ENCODE results near the gene ST3GAL5.
"Not testable (repeated sequence)": the region's sequence is repeated elsewhere in the genome, so short reads cannot be mapped to it uniquely, and the experiment has no call there.

The ST3GAL5 gene

DNA sequence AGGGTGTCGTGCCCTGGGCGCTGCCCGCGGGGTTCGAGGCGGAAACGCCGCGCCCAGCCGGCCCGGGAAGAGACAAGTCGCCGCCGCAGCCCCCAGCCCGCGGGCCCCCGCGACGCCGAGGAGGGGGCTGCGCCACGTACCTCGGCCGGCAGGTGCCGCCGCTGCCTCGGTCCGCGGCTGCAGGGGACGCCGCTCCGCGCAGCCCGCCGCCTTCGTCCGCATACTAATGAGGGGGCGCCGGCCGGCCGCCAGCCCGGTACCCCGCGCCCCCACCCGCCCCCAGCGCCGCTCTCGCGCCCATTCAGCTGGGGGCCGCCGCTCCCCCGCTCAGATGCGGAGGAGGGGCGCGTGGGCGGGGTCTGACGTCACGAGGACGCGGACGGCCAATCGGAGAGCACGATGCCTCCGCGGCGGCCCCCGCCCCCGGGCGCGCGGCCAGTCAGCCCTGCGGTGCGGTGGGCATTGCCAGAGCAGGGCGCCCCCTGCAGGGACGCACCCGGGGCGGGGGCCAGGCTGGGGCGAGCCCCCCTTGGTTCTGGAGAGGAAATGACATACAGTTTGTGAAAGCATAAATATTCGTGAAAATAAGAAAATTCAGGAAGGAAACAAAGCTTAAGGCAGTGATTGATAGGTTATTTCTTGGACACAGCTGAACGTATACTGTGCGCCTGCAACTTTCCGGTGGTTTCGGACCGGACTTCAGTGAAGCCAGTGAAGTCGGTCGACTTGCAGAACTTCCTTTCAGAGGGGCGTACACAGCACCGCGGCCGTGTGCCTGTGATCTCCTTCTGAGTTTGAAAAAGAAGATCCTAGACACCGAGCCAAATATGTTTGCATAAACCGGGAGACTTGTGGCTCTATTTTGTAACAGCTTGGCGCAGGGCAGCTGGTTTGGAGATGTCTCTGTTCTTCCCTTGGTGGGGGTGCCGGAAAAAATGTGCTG, at the start of gene ST3GAL5:
TSS of gene ST3GAL5 (minus strand) at position 307 of the 943 bp plus-strand sequence. CDS start at position 222, 85 bp downstream.
- DNase-seq (ENCODE audit: low spot score) = peak; percentile 86

DNA sequence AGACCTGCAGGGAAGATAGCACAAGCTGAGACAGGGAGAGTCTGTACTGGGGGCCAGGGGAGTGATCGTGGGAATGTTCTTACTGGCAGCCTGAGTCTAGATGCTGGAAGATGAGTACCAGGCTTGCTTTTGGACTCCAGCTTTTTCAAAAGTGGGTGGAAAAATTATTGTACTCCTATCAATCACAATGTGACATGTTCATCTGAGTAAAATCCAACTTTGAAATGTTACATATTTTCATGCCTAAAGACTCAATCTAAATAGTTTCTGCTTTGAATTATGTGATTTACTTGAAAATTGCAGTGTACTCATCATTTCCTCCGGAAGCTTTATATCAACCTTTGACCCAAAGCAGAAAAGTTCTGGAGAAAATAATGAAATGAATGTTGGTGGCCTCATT, 49.7 kb upstream of the ST3GAL5 start:
- DNase-seq (ENCODE audit: low spot score) = peak; percentile 36

GRCh38 chr2:85937069-85937439, 48.3 kb upstream of the ST3GAL5 start:
- DNase-seq (ENCODE audit: low spot score) = no peak

DNA sequence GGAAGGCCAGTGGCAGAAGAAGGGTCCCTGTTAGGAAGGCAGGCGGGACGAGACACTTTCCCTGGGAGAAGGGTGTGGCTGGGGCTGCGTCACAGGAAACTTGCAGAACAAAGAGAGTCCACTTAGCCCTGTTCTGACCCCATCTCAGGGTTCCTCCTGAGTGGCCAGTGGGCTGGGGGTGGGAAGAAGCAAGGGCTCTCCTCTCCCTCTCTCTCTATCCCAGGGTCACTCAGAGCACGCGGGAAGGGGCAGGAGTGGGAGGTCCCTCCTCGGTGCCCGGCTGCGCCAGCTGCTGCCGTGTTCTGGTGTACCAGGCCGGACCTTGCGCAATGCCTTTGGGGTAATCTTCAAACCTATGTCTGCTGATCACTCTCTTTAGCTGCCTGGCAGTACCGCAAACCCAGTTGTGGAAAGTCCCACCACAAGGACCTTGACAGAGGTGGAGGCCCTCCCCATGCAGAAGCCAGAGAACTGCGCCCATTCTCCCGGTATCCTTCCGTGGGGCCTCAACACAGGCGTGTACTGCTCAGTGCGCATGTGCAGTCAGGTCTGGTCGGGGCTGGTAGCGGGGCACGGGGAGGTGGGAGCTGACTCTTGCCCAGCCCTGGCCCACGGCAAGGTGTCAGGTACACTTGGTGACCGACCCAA, 47.8 kb upstream of the ST3GAL5 start:
- no peak for DNase-seq (ENCODE audit: low spot score)

- peak; percentile 65 for DNase-seq (ENCODE audit: low spot score)
Observed at GRCh38 chr2:85935746-85936208, 47.0 kb upstream of the ST3GAL5 start.

DNA sequence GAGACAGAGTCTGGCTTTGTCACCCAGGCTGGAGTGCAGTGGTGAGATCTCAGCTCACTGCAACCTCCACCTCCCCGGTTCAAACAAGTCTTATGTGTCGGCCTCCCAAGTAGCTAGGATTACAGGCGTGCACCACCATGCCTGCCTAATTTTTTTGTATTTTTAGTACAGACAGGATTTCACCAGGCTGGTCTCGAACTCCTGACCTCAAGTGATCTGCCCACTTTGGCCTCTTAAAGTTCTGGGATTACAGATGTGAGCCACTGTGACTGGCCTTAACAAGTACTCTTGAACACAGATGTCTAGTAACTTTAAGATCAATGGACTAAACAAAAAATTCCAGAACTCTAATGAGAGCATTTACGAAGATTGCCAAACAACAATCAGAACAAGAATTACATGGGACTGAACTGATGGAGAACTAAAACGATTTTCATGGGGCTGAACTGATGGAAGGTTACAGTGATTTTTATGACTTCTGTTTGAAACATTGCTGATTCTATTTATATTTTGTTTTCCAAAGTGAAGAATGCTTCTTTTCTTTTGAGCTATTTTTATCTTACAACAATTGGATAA, 46.5 kb upstream of the ST3GAL5 start:
- no peak for DNase-seq (ENCODE audit: low spot score)

GRCh38 chr2:85933753-85934594, 45.2 kb upstream of the ST3GAL5 start:
- DNase-seq (ENCODE audit: low spot score) = peak; percentile 57

DNA sequence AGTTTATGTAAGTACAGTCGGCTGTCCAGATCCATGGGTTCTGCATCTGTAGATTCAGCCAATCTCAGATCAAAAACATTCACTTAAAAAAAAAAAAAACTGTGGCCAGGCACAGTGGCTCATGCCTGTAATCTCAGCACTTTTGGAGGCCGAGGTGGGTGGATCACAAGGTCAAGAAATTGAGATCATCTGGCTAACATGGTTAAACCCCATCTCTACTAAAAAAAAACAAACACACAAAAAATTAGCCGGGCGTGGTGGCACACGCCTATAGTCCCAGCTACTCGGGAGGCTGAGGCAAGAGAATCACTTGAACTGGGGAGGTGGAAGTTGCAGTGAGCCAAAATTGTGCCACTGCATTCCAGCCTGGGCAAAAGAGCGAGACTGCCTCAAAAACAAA, 42.4 kb upstream of the ST3GAL5 start:
- not testable (repeated sequence) for DNase-seq (ENCODE audit: low spot score)

DNA sequence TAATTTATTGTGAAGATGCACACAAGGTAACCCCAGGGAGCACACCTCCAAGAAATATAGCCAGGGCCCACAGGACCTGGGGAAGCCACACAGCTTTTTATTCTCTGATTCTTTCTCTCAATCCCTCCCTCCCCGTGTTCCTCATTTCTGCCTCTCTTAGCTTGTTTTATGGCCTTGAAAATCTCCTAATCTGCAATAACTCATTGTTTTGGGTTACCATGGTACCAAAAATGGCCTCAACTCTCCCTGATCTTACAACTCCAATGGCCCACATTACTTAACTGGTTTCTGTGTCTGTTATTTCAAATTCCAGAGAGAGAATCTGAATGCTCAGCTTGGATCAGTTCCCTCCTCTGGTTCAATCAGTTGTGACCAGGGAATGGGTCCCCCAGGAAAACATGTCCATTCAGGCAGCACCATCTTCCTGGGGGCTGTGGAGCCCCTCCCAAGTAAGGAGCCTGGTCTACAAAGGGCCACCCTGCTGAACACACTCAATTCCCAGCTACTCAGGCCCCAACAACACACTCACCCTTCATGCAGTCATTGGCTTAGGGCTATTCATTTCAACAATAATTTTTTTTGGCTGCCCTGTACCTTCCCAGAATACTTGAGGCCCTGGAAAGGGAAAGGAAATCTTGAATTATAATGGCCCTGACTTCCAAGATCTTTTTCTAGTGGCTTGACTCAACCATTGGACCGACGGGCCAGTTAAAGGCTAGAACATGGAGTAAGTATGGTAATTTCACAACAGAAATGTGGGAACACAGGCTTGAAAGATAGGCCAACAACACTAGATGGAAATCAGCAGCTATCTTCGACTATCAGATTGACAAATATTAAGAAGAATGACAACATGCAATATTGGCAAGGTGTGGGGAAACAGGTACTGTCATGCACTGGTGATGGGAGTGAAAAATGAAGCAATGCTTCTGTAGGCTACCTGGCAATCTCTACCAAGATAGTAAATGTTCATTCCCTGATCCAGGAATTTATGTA, 41.6 kb upstream of the ST3GAL5 start:
- no peak for DNase-seq (ENCODE audit: low spot score)

DNA sequence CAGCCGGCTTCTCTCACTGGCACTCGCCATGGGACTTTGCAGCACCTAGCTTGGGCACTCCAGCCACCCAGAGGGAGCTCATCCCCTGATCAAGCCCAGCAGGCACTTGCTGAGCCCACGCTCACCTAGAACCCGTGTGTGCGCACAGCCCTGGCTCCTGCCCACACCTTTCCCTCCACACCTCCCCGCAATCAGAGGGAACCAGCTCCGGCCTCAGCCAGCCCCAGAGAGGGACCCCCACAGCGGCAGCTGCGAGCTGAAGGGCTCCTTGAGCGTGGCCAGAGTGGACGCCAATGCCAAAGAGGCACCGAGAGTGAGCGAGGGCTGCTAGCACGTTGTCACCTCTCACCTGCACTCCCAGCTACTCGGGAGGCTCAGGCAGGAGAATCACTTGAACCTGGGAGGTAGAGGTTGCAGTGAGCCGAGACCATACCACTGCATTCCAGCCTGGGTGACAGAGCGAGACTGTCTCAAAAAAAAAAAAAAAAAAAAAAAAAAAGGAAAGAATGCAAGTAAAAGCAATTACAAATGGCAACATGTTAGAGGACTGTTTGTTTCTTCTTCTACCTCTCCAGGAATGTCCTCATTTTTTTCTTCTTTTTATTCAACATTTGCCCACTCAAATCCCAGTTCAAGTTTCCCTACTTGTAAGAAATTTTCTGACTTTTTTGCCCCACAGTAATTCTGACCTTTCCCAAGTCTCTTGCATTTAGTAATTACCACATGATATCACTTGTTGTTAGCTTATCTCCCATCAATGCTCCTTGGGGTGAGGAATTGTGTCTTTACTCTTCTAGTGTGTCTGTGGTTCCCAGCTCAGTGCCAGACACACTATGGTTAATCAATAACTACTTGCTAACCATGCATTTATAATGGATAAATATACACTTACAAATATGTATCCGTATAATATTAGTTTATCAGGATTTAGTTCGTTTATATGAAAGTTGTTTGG, 40.6 kb upstream of the ST3GAL5 start:
- no peak for DNase-seq (ENCODE audit: low spot score)

GRCh38 chr2:85926931-85927661, 38.3 kb upstream of the ST3GAL5 start:
- no peak for DNase-seq (ENCODE audit: low spot score)

GRCh38 chr2:85926526-85926925, 37.7 kb upstream of the ST3GAL5 start:
- no peak for DNase-seq (ENCODE audit: low spot score)

DNA sequence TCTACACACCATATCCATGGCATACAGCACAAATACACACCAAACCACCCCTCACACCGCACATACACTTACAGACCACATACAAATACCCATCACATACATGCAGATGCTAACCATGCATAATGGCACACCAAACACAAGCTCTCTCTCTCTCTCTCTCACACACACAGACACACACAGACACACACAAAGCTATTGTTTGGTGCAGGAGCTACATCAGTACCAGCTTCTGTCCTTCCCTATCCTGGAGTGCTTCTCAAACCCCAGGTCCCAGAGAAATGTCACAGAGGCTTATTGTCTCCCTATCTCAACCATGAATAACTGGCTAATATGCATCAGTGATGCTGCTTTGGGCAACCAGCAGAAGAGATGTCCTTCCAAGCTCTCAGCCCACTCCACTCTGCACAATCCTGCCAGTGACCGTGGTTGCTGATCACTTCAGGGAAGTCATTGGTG, 36.5 kb upstream of the ST3GAL5 start:
- DNase-seq (ENCODE audit: low spot score) = no peak

DNA sequence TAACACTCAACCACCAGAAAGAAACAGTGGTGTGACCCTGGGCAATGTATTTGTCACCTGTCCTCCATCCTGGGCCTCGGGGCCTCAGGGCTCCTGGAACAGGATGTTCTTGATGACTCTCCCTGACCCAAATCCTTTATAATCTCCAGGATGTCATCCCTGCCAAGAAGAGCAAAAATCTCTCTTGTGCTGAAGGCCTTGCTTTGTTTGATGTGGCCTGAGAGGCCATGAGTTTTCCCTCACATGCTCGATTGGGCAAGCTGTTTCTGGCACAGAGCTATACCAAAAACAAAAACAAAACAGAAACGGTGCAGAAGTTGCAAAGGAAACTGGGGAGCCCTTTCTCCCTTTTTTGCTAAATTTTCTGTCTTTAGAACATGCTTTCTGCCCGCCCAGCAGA, 35.7 kb upstream of the ST3GAL5 start:
- DNase-seq (ENCODE audit: low spot score) = no peak

DNA sequence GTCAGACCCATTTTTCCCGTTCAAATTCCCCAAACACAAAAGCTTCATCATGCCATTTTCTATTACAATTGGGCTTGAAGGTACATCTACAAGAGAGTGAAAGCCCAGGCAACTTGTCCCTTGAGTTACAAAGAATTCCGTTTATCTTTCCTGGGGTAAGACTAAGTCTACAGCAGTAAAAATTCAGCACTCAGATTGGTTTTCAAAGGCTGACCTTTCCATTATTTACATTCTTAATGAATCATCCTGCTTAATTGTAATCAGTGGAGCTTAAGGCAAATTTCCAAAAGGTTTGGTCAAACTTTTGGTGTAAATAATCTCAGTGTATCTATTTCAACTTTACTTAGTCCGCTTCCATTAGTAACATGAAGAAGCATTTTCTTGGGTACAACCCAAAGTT, 33.4 kb upstream of the ST3GAL5 start:
- DNase-seq (ENCODE audit: low spot score) = no peak

DNA sequence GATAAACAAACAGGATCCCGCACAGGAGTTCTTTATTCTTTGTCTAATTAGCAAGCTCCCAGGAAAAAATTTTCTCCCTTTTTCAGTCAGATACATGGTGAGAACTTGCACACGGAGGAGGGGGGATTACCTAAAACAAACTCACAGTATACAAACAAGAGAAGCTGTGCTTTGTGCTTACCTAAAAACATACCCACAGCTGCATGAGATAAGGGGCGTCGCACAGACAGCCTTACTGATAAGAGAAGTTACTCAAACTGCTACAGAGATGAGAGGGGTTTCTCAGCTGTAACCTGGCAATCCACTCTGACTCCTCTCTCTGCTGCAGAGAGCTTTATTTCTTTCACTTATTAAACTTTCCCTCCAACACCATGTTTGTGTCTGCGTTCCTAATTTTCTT, 32.9 kb upstream of the ST3GAL5 start:
- DNase-seq (ENCODE audit: low spot score) = no peak

DNA sequence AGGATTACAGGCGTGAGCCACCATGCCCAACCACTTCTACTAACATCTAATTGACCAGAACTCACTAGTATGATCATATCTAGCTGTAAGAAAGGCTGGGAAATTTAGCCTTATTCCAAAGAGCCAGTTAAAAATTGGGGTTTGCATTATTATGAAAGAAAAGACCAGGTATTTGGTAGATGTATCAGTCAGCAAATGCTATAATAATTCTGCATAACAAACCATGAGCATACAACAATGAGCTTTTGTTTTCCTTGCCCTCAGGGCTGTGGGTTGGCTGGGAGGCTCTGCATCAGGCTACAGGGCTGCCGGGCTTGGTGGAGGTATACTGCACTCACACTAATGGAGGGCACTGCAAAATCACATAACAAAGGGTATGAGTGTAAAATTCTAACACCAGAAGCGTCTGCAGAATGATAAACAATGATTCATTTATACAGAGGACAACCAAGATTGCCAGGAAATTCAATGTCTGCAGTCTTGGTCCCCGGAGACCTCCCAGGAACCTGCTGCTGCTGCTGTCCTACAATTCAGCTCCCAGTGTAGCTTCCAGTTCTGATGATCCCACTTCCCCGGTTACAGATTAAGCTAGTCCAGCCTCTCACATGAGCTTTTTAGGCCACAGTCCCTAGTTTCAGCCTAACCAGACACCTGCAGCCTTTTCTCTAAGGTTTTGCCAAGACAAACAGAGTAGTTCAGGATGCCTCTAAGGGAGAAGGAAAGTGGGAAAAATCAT, 32.2 kb upstream of the ST3GAL5 start:
- DNase-seq (ENCODE audit: low spot score) = no peak
